ENCODE data around the gene MARF1. TPM values are rescaled to one million over a fixed set of nuclear protein-coding genes. Genes with fewer than 3 reads are reported as not detected.

The MARF1 gene
- total RNA-seq, 4 donors from 2014 or later, result 32.0 to 52.6 (median 41.1) TPM

- in situ Hi-C loops (cut with MboI; ENCODE audit: low pct_ligation_motif_present in 1 of 4, low pct_unique_long_range_greater_than_20kb in 1 of 4, low sequenced_read_pairs in 3 of 4), result no loop called here
Observed at GRCh38 chr16:15617901-15618300, 25.1 kb downstream of the MARF1 start.

GRCh38 chr16:15616475-15617165, 26.3 kb downstream of the MARF1 start:
- intact Hi-C loops (cut with DNase I; ENCODE audit: low total_unique reads), result no loop called here
- H3K27ac ChIP-seq, result no peak overlapping the region
- H3K4me3 ChIP-seq, result no peak overlapping the region
- H3K4me1 ChIP-seq, result no peaks in the 10 kb centered on the region
- in situ Hi-C loops (cut with MboI; ENCODE audit: low pct_ligation_motif_present in 1 of 4, low pct_unique_long_range_greater_than_20kb in 1 of 4, low sequenced_read_pairs in 3 of 4), result no loop called here
- 88 to 95% methylated on average over 9 to 11 of the region's 11 CpGs for WGBS, 2 donors (ENCODE audit: low coverage in 1 of 2)
- H3K9me3 ChIP-seq, result no peaks in the 10 kb centered on the region
- TF ChIP-seq POLR2A (IDR thresholded peaks at IDR 0.05), result no peak
- no peak for TF ChIP-seq POLR2AphosphoS5 (IDR thresholded peaks at IDR 0.05)
- TF ChIP-seq CTCF (IDR thresholded peaks at IDR 0.05), result no peak
- no peak for TF ChIP-seq EP300 (IDR thresholded peaks at IDR 0.05; ENCODE audit: low read depth)
- H3K27me3 ChIP-seq, result no peaks in the 10 kb centered on the region
- DNase-seq, result no peak
- H3K36me3 ChIP-seq, result peaks cover 0 to 90% (median 39%) of the 10 kb centered on the region in 4 donors

More at GRCh38 chr16:15617901-15618300, 25.1 kb downstream of the MARF1 start:
- intact Hi-C loops (cut with DNase I; ENCODE audit: low total_unique reads), result no loop called here
- peaks cover 0 to 81% (median 32%) of the 10 kb centered on the region in 4 donors for H3K36me3 ChIP-seq
- no peak for DNase-seq
- H3K27ac ChIP-seq, result no peak overlapping the region
- WGBS, 2 donors (ENCODE audit: low coverage in 1 of 2), result 95 to 96% methylated on average over 4 of the region's 4 CpGs
- H3K27me3 ChIP-seq, result no peaks in the 10 kb centered on the region
- TF ChIP-seq CTCF (IDR thresholded peaks at IDR 0.05) (no peak), POLR2A (IDR thresholded peaks at IDR 0.05) (no peak), EP300 (IDR thresholded peaks at IDR 0.05; ENCODE audit: low read depth) (no peak), POLR2AphosphoS5 (IDR thresholded peaks at IDR 0.05) (no peak)
- H3K9me3 ChIP-seq, result no peaks in the 10 kb centered on the region
- H3K4me1 ChIP-seq, result no peaks in the 10 kb centered on the region
- no peak overlapping the region for H3K4me3 ChIP-seq

- no peaks in the 10 kb centered on the region for H3K4me1 ChIP-seq
- in situ Hi-C loops (cut with MboI; ENCODE audit: low pct_ligation_motif_present in 1 of 4, low pct_unique_long_range_greater_than_20kb in 1 of 4, low sequenced_read_pairs in 3 of 4), result no loop called here
- no peaks in the 10 kb centered on the region for H3K27me3 ChIP-seq
- 93 to 100% methylated on average over 1 to 4 of the region's 4 CpGs for WGBS, 2 donors (ENCODE audit: low coverage in 1 of 2)
- DNase-seq, result no peak
- peaks cover 0 to 86% (median 39%) of the 10 kb centered on the region in 4 donors for H3K36me3 ChIP-seq
- H3K27ac ChIP-seq, result no peak overlapping the region
- H3K9me3 ChIP-seq, result no peaks in the 10 kb centered on the region
- TF ChIP-seq EP300 (IDR thresholded peaks at IDR 0.05; ENCODE audit: low read depth) (no peak), CTCF (IDR thresholded peaks at IDR 0.05) (no peak), POLR2A (IDR thresholded peaks at IDR 0.05) (no peak), POLR2AphosphoS5 (IDR thresholded peaks at IDR 0.05) (no peak)
- H3K4me3 ChIP-seq, result no peak overlapping the region
- intact Hi-C loops (cut with DNase I; ENCODE audit: low total_unique reads), result no loop called here
Observed at GRCh38 chr16:15616012-15616411, 26.9 kb downstream of the MARF1 start.

- no peaks in the 10 kb centered on the region for H3K9me3 ChIP-seq
- no peak for DNase-seq
- H3K36me3 ChIP-seq, result peaks cover 0 to 89% (median 43%) of the 10 kb centered on the region in 4 donors
- in situ Hi-C loops (cut with MboI; ENCODE audit: low pct_ligation_motif_present in 1 of 4, low pct_unique_long_range_greater_than_20kb in 1 of 4, low sequenced_read_pairs in 3 of 4) (no loop called here), intact Hi-C loops (cut with DNase I; ENCODE audit: low total_unique reads) (no loop called here)
- 87 to 94% methylated on average over 4 of the region's 4 CpGs for WGBS, 2 donors (ENCODE audit: low coverage in 1 of 2)
- no peak overlapping the region for H3K27ac ChIP-seq
- H3K27me3 ChIP-seq, result no peaks in the 10 kb centered on the region
- no peaks in the 10 kb centered on the region for H3K4me1 ChIP-seq
- no peak overlapping the region for H3K4me3 ChIP-seq
- TF ChIP-seq CTCF (IDR thresholded peaks at IDR 0.05) (no peak), POLR2AphosphoS5 (IDR thresholded peaks at IDR 0.05) (no peak), POLR2A (IDR thresholded peaks at IDR 0.05) (no peak), EP300 (IDR thresholded peaks at IDR 0.05; ENCODE audit: low read depth) (no peak)
Observed at GRCh38 chr16:15613676-15614075, 29.3 kb downstream of the MARF1 start.

Data from transverse colon (tissue), 4 donors.